Common myeloid progenitor, CD34-positive (primary cell): ENCODE results near the gene ABO.
"Not testable (repeated sequence)": the region's sequence is repeated elsewhere in the genome, so short reads cannot be mapped to it uniquely, and the experiment has no call there.

Experiments used
- CTCF ChIA-PET: fragments of 350-600 bp; sonication (Branson Sonifier 250); formaldehyde crosslinking; loops from one replicate; lab custom pipeline; 2021; ENCODE audit warnings: antibody characterized with exemption; lab: Charles Lee
- POLR2A ChIA-PET: fragments of 350-600 bp; sonication (Branson Sonifier 250); formaldehyde crosslinking; loops from one replicate; lab custom pipeline; 2021; ENCODE audit warnings: antibody characterized with exemption; lab: Charles Lee
- DNase-seq, 3 donors: peaks; one replicate each; pipeline versions ENCODE4 v3.0.0 to v3.0.0-alpha.2; 2013
- H3K27ac ChIP-seq, 2 experiments: 1 replicate in 1 of 2; 2 replicates in 1 of 2; pipeline ENCODE4 v1.7.0; 2013; ENCODE audit warnings: inconsistent platforms in 2 of 2, low read length in 2 of 2, mild to moderate bottlenecking in 2 of 2, low read depth in 1 of 2, moderate library complexity in 1 of 2; ENCODE audit not compliant: severe bottlenecking in 2 of 2, insufficient read depth in 1 of 2, poor library complexity in 1 of 2
- H3K27me3 ChIP-seq, 5 experiments: replicated peaks in 2 of 5; 1 replicate in 3 of 5; 2 replicates in 2 of 5; pipeline versions ENCODE4 v1.6.1 to v1.7.0; 2013; ENCODE audit warnings: low read length in 4 of 5, mild to moderate bottlenecking in 2 of 5, moderate library complexity in 2 of 5, inconsistent platforms in 1 of 5; ENCODE audit not compliant: insufficient read depth in 5 of 5, control insufficient read depth in 4 of 5
- H3K36me3 ChIP-seq, 4 experiments: 1 replicate in 2 of 4; 2 replicates in 2 of 4; pipeline versions ENCODE4 v1.6.1 to v1.7.0; 2013; ENCODE audit warnings: low read length in 3 of 4, control low read depth in 1 of 4, mild to moderate bottlenecking in 1 of 4; ENCODE audit not compliant: control insufficient read depth in 4 of 4, insufficient read depth in 4 of 4
- H3K4me1 ChIP-seq, 4 experiments: 1 replicate in 3 of 4; 2 replicates in 1 of 4; pipeline versions ENCODE4 v1.6.1 to v1.7.1; 2013; ENCODE audit warnings: low read length in 3 of 4, mild to moderate bottlenecking in 3 of 4, control low read depth in 1 of 4, inconsistent platforms in 1 of 4, moderate library complexity in 1 of 4; ENCODE audit not compliant: control insufficient read depth in 4 of 4, insufficient read depth in 4 of 4; ENCODE audit errors: control extremely low read depth in 1 of 4
- H3K4me3 ChIP-seq, 7 experiments: 1 replicate in 4 of 7; 2 replicates in 3 of 7; pipeline versions ENCODE4 v1.5.1 to v1.7.0; 2013; ENCODE audit warnings: mild to moderate bottlenecking in 7 of 7, low read length in 6 of 7, moderate library complexity in 6 of 7, inconsistent platforms in 2 of 7, low read depth in 2 of 7, control low read depth in 1 of 7; ENCODE audit not compliant: insufficient read depth in 4 of 7, control insufficient read depth in 1 of 7; ENCODE audit errors: extremely low read depth in 1 of 7
- H3K9me3 ChIP-seq, 5 experiments: 1 replicate in 4 of 5; 2 replicates in 1 of 5; pipeline versions ENCODE4 v1.6.1 to v1.7.1; 2013; ENCODE audit warnings: low read length in 4 of 5, mild to moderate bottlenecking in 2 of 5, inconsistent platforms in 1 of 5, low read depth in 1 of 5, moderate library complexity in 1 of 5; ENCODE audit not compliant: control insufficient read depth in 4 of 5, insufficient read depth in 2 of 5; ENCODE audit errors: control extremely low read depth in 1 of 5
- WGBS: methylation state at CpG from one replicate; pipeline ENCODE4 v1.1.5; 2013; ENCODE audit not compliant: insufficient coverage; 5-methylcytosine and 5-hydroxymethylcytosine counted together

ABO gene

DNA sequence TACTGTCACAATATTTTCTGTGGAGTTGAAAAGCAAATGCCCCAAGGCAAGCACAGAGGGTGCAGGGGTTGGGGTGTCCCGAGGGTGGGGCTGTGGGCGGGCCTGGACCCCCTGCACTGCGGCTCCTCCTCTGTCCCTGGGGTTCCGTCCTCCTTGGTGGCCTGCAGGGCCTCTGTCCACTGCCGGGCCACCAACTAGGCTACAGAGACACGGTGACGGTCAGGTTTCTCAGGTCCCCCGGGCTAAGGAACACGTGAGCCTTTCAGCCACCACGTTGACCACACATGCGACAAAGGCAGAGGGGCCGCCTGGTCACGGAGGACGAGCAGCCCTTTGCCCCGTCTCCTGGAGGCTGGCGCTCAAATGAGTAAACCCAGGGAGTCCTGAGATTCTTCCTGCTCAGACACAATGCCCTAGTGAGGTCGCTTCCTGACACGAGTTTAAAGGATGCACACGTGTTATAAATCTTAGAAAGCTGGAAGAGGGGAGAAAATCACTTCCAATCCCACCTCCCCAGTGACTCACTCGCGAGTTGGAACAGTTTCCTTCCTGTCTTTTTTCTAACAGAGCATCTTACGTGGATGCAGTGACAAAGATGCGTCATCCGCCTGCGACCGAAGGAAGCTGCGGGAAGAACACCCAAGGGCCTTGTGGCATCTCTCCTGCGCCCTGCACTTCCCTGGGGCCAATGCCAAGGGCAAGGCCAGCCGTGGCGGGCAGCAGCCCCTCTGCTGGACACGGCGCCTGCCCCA, 41.1 kb downstream of the ABO start:
- Histone ChIP-seq H3K27me3 (no peaks in the 10 kb centered on the region), H3K27ac (no peak overlapping the region), H3K4me3 (no peak overlapping the region), H3K36me3 (no peaks in the 10 kb centered on the region), H3K9me3 (no peaks in the 10 kb centered on the region), H3K4me1 (peaks cover 0 to 14% (median 8%) of the 10 kb centered on the region in 4 experiments)
- WGBS = 90% methylated on average over 20 of the region's 32 CpGs
- no peak for DNase-seq
- CTCF ChIA-PET = interaction anchor here (0.9 kb wide), 1 partner anchor 13 kb away, joined by 3 read pairs; no protein-coding TSS in a partner anchor
- POLR2A ChIA-PET = no interaction called here

DNA sequence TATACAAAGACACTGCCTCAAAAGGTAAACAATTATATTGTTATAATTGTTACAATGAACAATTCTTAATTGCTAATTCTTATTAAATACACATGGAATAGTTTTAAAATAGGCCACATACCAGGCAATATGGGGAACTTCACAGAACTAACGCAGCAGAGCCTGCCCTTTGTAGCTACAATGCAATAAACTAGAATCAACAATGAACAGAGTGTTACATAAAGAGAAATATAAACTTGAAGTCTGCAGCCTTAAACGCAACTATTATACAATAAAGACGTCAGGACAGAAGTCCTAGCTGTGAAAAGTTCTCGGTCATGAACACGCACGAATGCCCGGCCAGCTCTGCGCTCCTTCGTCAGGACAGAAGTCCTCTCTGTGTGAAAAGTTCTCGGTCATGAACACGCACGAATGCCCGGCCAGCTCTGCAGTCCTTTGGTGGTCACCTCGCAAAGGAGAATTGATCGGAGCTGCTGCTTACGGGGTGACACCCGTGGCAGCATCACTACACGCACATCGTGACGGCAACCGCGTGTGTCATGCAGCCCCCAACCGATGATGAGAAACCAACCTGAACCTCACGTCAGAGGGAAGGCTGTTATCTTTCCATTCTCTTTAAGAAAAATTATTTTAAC, 43.0 kb downstream of the ABO start:
- H3K27ac ChIP-seq, H3K27me3 ChIP-seq, POLR2A ChIA-PET, H3K9me3 ChIP-seq, H3K36me3 ChIP-seq, H3K4me3 ChIP-seq, DNase-seq, H3K4me1 ChIP-seq: not testable (repeated sequence)
- CTCF ChIA-PET = interaction anchor here (0.8 kb wide), 1 partner anchor 1357 kb away, joined by 3 read pairs; no protein-coding TSS in a partner anchor
- 97% methylated on average over 22 of the region's 24 CpGs for WGBS

DNA sequence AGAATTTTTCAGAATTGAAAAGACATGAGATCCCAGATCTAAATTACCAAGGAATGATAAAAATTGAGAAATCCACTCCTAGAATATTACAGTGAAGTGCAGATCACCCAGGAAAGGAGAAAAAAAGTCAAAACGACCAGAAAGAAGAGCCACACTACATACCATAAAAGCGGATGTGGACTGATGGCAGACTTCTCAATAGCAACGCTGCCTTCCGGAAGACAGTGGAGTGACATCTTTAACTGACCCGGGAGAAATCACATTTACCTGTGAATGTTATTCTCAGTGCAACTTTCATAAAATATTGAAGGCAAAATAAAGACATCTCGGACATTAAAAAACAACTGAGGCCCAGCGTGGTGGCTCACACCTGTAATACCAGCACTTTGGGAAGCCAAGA, 44.5 kb downstream of the ABO start:
- H3K36me3 ChIP-seq, H3K4me3 ChIP-seq, H3K4me1 ChIP-seq, DNase-seq, POLR2A ChIA-PET, H3K27me3 ChIP-seq, CTCF ChIA-PET, H3K27ac ChIP-seq, H3K9me3 ChIP-seq: not testable (repeated sequence)
- WGBS = 95% methylated on average over 4 of the region's 7 CpGs

DNA sequence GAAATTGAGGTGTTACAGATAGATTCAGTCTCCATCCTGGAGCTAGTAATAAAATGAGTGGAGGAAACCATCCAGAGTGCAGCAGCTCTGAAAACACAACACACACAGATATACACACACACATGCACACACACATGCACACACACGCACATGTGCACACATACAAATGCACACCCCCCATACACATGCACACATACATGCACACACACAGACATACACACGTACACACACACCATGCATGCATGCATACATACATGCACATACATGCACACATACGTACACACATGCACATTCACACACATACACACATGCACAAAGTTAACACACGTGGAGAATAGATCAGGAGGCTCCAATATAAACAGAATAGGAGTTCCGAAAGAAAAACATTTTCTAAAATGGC, 44.9 kb downstream of the ABO start:
- Histone ChIP-seq H3K27ac (no peak overlapping the region), H3K4me1 (peaks cover 0 to 3% (median 0%) of the 10 kb centered on the region in 4 experiments), H3K36me3 (no peaks in the 10 kb centered on the region), H3K4me3 (no peak overlapping the region), H3K27me3 (no peaks in the 10 kb centered on the region), H3K9me3 (no peaks in the 10 kb centered on the region)
- ChIA-PET POLR2A (interaction anchor here (0.6 to 0.7 kb wide), 2 partner anchors 42 to 419 kb away, joined by 3 read pairs; no protein-coding TSS in a partner anchor), CTCF (no interaction called here)
- WGBS = 100% methylated on average over 3 of the region's 5 CpGs
- DNase-seq = no peak

DNA sequence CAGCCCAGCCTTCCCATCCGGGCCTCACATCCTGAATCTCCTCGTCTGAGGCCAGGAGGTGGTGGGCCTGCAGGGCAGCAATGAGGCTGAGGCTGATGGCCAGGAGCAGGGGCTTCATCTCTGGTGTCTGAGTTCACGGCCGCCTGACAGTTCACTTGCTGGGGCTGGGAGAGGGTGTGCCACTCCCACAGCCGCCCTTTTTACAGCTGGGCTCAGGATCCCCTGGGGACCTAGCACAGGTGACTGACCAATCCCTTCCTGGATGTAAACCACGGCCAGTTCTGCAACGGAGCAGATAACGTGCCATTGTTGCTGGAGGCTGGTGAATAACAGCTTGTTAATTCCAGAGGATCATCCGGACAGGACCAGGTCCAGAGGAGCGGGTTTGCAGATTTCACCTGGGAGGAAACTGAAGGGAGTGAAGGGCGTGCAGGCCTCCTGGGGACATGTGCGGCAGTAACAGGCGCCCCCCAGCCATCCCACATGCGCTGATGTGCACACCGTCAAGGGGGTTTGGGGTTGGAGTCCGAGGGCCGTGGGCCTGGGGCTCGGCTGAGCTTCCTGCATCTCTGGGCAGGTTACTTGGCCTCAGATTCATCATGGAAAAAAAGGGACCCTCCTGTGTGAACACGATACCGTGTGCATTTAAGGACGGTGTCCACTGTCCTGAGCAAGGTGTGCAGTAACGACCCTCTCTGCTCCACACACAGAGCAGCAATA, 46.4 kb downstream of the ABO start:
- DNase-seq, H3K9me3 ChIP-seq, H3K27ac ChIP-seq, H3K4me3 ChIP-seq, H3K36me3 ChIP-seq, H3K4me1 ChIP-seq, POLR2A ChIA-PET, H3K27me3 ChIP-seq: not testable (repeated sequence)
- CTCF ChIA-PET = interaction anchor here (1.5 kb wide), 1 partner anchor 101 kb away, joined by 3 read pairs; no protein-coding TSS in a partner anchor
- 97% methylated on average over 5 of the region's 22 CpGs for WGBS

DNA sequence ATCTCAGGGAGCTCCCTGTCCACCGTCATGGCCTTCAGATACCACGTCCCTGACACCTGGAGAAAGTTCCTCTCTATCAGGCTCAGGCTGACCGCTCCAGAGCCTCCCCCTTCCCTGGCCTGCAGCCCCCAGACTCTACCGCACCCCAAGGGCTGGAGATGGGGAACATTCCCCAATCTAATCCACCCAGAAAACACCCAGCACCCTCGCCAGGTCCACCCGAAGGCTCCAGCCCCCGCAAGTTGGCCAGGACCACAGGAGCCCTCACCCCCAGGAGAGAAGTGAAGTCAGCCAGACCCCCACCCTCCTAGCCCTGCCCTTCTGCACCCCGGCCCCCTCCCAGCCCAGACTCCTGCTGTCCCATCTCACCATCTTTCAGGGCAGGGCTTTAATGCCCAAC, 47.0 kb downstream of the ABO start:
- POLR2A ChIA-PET, H3K4me1 ChIP-seq, H3K9me3 ChIP-seq, H3K27me3 ChIP-seq, H3K27ac ChIP-seq, DNase-seq, H3K36me3 ChIP-seq, H3K4me3 ChIP-seq: not testable (repeated sequence)
- CTCF ChIA-PET = interaction anchor here (1.5 kb wide), 1 partner anchor 101 kb away, joined by 3 read pairs; no protein-coding TSS in a partner anchor
- 100% methylated on average over 3 of the region's 8 CpGs for WGBS
